Gastroesophageal sphincter (tissue), 4 donors: ENCODE data around the gene DLG3. TPM values are rescaled to one million over a fixed set of nuclear protein-coding genes. Genes with fewer than 3 reads are reported as not detected.

Experiments used
- ATAC-seq: fragments of 150-250 bp; one replicate; pipeline ENCODE4 v1.9.1; 2016; ENCODE audit warnings: mild to moderate bottlenecking, moderate library complexity
- H3K27ac ChIP-seq, 4 donors: fragments of 200-600 bp; sonication (generic) in 3 of 4; 1 replicate in 3 of 4; 2 replicates in 1 of 4; pipeline ENCODE4 v1.5.1; 2016 to 2019
- H3K27me3 ChIP-seq: fragments of 200-600 bp; sonication (generic); one replicate; pipeline ENCODE4 v1.5.1; 2019
- H3K36me3 ChIP-seq, 2 donors: fragments of 200-600 bp; sonication (generic); one replicate each; pipeline ENCODE4 v1.5.1; 2019; ENCODE audit warnings: control low read depth in 1 of 2
- H3K4me1 ChIP-seq, 3 donors: fragments of 200-600 bp; sonication (generic); 1 replicate in 2 of 3; 2 replicates in 1 of 3; pipeline ENCODE4 v1.5.1; 2016 to 2019; ENCODE audit warnings: control low read depth in 2 of 3
- H3K4me3 ChIP-seq, 2 donors: fragments of 200-600 bp; sonication (generic); one replicate each; pipeline ENCODE4 v1.5.1; 2019; ENCODE audit warnings: mild to moderate bottlenecking in 1 of 2, moderate library complexity in 1 of 2
- H3K9me3 ChIP-seq, 3 donors: fragments of 200-600 bp; sonication (generic); one replicate each; pipeline ENCODE4 v1.5.1; 2017 to 2019; ENCODE audit warnings: control low read depth in 2 of 3
- EP300 ChIP-seq: sonication (generic); formaldehyde crosslinking; IDR thresholded peaks from one replicate; pipeline ENCODE4 v1.6.1; 2017; ENCODE audit warnings: antibody characterized with exemption, mild to moderate bottlenecking
- POLR2A ChIP-seq, 2 donors: fragments of 450-650 bp; IDR thresholded peaks; one replicate each; pipeline ENCODE4 v1.6.1; 2017; ENCODE audit warnings: antibody characterized with exemption in 2 of 2, mild to moderate bottlenecking in 2 of 2, moderate library complexity in 1 of 2
- POLR2AphosphoS5 ChIP-seq: sonication (generic); formaldehyde crosslinking; IDR thresholded peaks from one replicate; pipeline ENCODE4 v1.6.1; 2017; ENCODE audit warnings: antibody characterized with exemption
- WGBS, 2 donors: methylation state at CpG; one replicate each; pipeline ENCODE4 v1.1.5; 2018; ENCODE audit warnings: low coverage in 1 of 2; 5-methylcytosine and 5-hydroxymethylcytosine counted together
- total RNA-seq, 4 donors: library from RNA; depleted of rRNA; stranded (reverse); fragments of >200 nt; gene quantifications; one replicate each; pipeline ENCODE4 v1.1.0, GENCODE V29; 2016
- TF ChIP-seq, protein P1 (sequence below), 4 experiments: fragments of 200-600 bp in 2 of 4; fragments of 450-650 bp in 2 of 4; sonication (generic) in 1 of 4; IDR thresholded peaks; one replicate each; pipeline ENCODE4 v1.5.1; 2017 to 2019; ENCODE audit warnings: antibody characterized with exemption in 4 of 4, mild to moderate bottlenecking in 2 of 4, moderate library complexity in 2 of 4

The DLG3 gene
- total RNA-seq, 4 donors from 2014 or later = 22.3 to 46.2 (median 26.8) TPM

DNA sequence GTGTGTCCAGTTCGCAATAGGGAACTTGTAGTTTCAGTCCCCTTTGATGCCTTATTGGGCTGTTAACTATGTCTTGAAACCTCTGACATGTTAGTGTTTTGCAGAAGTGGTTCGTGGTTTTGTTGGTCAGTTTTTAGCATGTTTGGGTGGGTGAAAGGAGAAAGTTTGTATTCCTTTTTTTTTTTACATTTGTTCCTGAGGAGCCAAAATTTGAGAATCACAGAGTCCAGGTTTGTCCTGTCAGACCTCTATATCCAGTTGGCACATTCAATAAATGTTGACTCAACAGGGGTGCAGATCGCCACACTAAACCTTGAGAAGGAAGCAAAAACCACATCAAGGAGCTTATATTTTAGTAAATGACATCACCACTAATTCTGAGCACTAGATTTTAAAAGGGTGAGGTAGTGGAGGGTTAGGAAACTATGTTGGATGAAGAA is 26.2 kb downstream of the DLG3 start:
- 68 to 70% methylated on average over 2 of the region's 3 CpGs for WGBS, 2 donors
- H3K4me1 ChIP-seq = no peaks in the 10 kb centered on the region
- no peaks in the 10 kb centered on the region for H3K36me3 ChIP-seq
- no peak overlapping the region for H3K4me3 ChIP-seq
- no peak for ATAC-seq
- H3K9me3 ChIP-seq = no peaks in the 10 kb centered on the region
- TF ChIP-seq POLR2A (IDR thresholded peaks at IDR 0.05) = no peak
- TF ChIP-seq POLR2AphosphoS5 = no peak
- TF ChIP-seq EP300 = no peak
- TF ChIP-seq, protein P1, sequence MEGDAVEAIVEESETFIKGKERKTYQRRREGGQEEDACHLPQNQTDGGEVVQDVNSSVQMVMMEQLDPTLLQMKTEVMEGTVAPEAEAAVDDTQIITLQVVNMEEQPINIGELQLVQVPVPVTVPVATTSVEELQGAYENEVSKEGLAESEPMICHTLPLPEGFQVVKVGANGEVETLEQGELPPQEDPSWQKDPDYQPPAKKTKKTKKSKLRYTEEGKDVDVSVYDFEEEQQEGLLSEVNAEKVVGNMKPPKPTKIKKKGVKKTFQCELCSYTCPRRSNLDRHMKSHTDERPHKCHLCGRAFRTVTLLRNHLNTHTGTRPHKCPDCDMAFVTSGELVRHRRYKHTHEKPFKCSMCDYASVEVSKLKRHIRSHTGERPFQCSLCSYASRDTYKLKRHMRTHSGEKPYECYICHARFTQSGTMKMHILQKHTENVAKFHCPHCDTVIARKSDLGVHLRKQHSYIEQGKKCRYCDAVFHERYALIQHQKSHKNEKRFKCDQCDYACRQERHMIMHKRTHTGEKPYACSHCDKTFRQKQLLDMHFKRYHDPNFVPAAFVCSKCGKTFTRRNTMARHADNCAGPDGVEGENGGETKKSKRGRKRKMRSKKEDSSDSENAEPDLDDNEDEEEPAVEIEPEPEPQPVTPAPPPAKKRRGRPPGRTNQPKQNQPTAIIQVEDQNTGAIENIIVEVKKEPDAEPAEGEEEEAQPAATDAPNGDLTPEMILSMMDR (IDR thresholded peaks at IDR 0.05) = no peak
- no peaks in the 10 kb centered on the region for H3K27me3 ChIP-seq
- no peak overlapping the region for H3K27ac ChIP-seq

DNA sequence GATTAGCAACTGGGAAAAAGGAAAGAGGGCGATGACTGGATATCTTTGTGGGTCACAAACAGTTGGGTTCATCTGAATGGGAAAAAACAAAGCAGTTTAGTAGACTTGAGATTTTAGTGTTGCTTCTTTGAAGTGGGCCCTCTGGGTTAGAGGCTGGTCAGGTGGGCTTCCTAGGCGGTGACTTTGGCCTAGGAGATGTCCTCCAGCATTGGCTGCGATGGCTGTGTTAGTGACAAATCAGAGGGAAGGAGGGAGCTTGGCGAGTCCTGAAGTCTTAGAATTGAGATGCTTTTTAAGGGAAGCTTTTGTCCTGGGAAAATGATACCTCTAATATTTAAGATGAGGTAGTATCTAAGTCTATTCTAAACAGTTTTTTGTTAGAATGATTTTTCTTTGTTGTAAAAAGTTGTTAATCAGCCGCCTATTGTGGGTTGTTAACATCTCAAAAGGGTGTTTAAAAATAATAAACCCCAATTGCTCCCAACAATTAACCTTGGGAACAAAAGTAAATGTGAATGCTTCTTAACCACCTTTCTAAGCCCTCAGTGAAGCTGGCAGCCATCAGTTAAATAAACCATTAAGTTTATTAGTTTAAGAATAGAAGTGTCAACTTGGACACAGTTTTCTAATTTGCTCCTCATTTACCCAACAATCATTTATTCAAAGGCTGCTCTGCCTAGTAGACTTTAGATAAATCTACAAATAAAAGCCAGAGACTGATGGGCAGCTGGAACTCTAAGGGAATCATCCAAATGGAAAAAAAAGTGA is 31.7 kb downstream of the DLG3 start:
- no peak for ATAC-seq
- no peak for TF ChIP-seq POLR2A (IDR thresholded peaks at IDR 0.05)
- no peak for TF ChIP-seq POLR2AphosphoS5
- no peak for TF ChIP-seq EP300
- TF ChIP-seq, protein P1 (IDR thresholded peaks at IDR 0.05) = no peak
- no peaks in the 10 kb centered on the region for H3K27me3 ChIP-seq
- no peaks in the 10 kb centered on the region for H3K9me3 ChIP-seq
- WGBS, 2 donors = 54 to 86% methylated on average over 2 to 3 of the region's 5 CpGs
- peak overlapping the region; percentile 78 to 84 (median 81) for H3K27ac ChIP-seq
- no peak overlapping the region for H3K4me3 ChIP-seq
- H3K36me3 ChIP-seq = no peaks in the 10 kb centered on the region
- H3K4me1 ChIP-seq = peaks cover 5 to 42% (median 15%) of the 10 kb centered on the region in 3 donors

DNA sequence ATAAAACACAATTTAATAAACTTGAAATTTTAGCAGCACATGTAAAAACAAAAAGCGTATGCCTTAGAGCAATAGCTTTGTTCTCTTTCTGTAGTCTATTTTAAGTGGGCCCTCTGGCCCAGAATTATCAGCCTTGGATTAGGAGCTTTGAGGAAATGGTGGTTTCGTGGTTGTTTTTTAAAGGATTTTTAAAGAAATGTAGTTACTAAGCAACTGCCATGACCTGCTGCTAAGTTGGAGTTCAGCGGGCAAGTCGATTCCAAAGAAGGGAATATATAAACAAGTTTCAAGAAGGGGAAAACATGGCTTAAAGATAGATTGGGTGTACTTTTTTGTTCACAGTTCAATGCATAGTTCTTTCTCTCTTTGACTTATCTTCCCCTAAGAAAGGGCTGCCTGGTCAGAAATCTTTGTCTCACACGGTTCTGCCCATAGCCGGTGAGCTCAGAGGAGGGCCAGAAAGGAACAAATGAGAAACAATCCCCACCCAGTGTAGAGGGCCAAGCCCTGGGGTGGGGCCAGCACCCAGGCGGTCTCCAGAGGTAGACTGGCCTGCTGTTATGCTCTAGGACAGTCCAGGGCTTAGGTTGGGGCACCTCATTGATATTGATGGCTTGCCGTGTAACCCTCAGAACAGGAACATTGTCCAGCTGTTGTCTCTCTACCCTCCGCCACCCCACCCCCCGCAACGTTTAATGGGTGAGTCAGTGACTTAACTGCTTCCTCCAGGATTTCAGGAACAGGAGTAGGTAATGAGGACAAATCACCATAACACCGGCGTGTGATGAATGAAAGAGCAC is 32.5 kb downstream of the DLG3 start:
- H3K4me1 ChIP-seq = peaks cover 5 to 50% (median 15%) of the 10 kb centered on the region in 3 donors
- no peaks in the 10 kb centered on the region for H3K27me3 ChIP-seq
- H3K27ac ChIP-seq = peak overlapping the region; percentile 78 to 84 (median 81)
- 18 to 26% methylated on average over 4 to 7 of the region's 13 CpGs for WGBS, 2 donors
- H3K36me3 ChIP-seq = no peaks in the 10 kb centered on the region
- peak overlapping the region in 1 of 2 donors; percentile 10 for H3K4me3 ChIP-seq
- TF ChIP-seq, protein P1 (IDR thresholded peaks at IDR 0.05) = no peak
- TF ChIP-seq POLR2A (IDR thresholded peaks at IDR 0.05) = no peak
- peak; percentile 46 for TF ChIP-seq POLR2AphosphoS5
- TF ChIP-seq EP300 = no peak
- H3K9me3 ChIP-seq = no peaks in the 10 kb centered on the region
- ATAC-seq = peak; percentile 70

DNA sequence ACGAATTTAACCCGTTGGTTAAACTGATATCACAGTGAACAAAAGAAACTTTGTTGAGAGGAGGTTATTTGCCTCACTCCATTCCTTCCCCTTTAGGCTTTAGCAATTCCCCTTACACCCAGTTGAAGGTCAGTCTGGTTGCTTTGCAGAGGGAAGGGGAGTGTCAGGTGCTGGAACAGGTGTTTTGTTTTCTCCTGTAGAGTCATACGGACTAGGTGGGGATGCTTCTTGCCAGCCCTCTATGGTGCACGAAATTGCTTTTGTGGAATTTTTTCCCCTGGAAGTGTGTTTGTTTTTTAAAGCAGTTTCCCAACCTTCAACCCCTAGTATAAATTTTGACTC is 33.1 kb downstream of the DLG3 start:
- TF ChIP-seq, protein P1 (IDR thresholded peaks at IDR 0.05) = no peak
- TF ChIP-seq POLR2A (IDR thresholded peaks at IDR 0.05) = no peak
- no peak for TF ChIP-seq EP300
- no peak for TF ChIP-seq POLR2AphosphoS5
- H3K36me3 ChIP-seq = no peaks in the 10 kb centered on the region
- peaks cover 5 to 51% (median 15%) of the 10 kb centered on the region in 3 donors for H3K4me1 ChIP-seq
- H3K27me3 ChIP-seq = no peaks in the 10 kb centered on the region
- peak overlapping the region; percentile 78 to 84 (median 81) for H3K27ac ChIP-seq
- no peaks in the 10 kb centered on the region for H3K9me3 ChIP-seq
- H3K4me3 ChIP-seq = no peak overlapping the region
- 13 to 24% methylated on average over 2 to 3 of the region's 4 CpGs for WGBS, 2 donors
- ATAC-seq = no peak
